DOHH2 (cell line): ENCODE results near the gene METTL16.

Experiments
- H3F3A ChIP-seq: fragments of 200-600 bp; sonication (generic), shearing (Covaris generic); 2 replicates; pipeline ENCODE4 v1.6.0; 2016; ENCODE audit warnings: antibody characterized with exemption, mild to moderate bottlenecking; ENCODE audit not compliant: control insufficient read depth, insufficient read depth
- H3K27ac ChIP-seq: fragments of 200-600 bp; sonication (generic); 2 replicates; pipeline ENCODE4 v1.5.1; 2014; ENCODE audit warnings: low read depth, mild to moderate bottlenecking, low read length, moderate library complexity
- H3K27me3 ChIP-seq: fragments of 200-600 bp; sonication (generic); 2 replicates; pipeline ENCODE4 v1.6.1; 2014; ENCODE audit warnings: mild to moderate bottlenecking, low read length, mixed read lengths; ENCODE audit not compliant: control insufficient read depth
- H3K36me3 ChIP-seq: fragments of 200-600 bp; sonication (generic); 2 replicates; pipeline ENCODE4 v1.6.1; 2014; ENCODE audit warnings: mild to moderate bottlenecking, low read length, moderate library complexity, mixed read lengths; ENCODE audit not compliant: control insufficient read depth
- H3K4me1 ChIP-seq: fragments of 200-600 bp; sonication (generic); 2 replicates; pipeline ENCODE4 v1.6.1; 2014; ENCODE audit warnings: mild to moderate bottlenecking, low read length, mixed read lengths; ENCODE audit not compliant: control insufficient read depth
- H3K4me2 ChIP-seq: fragments of 200-600 bp; sonication (generic); 2 replicates; pipeline ENCODE4 v1.6.0; 2014; ENCODE audit warnings: mild to moderate bottlenecking, low read length, moderate library complexity
- H3K4me3 ChIP-seq: fragments of 200-600 bp; sonication (generic); 2 replicates; pipeline ENCODE4 v1.5.1; 2014; ENCODE audit warnings: mild to moderate bottlenecking, low read length, mixed read lengths
- H3K79me2 ChIP-seq: fragments of 200-600 bp; sonication (generic); 2 replicates; pipeline ENCODE4 v1.6.1; 2014; ENCODE audit warnings: mild to moderate bottlenecking, low read length, mixed read lengths; ENCODE audit not compliant: control insufficient read depth
- H3K9me2 ChIP-seq: fragments of 200-600 bp; sonication (generic); replicated peaks from 2 replicates; pipeline ENCODE4 v1.6.1; 2014; ENCODE audit warnings: mild to moderate bottlenecking, low read length, mixed read lengths; ENCODE audit not compliant: control insufficient read depth
- H3K9me3 ChIP-seq: fragments of 200-600 bp; sonication (generic); 2 replicates; pipeline ENCODE4 v1.6.1; 2014; ENCODE audit warnings: antibody characterized with exemption, low read length, mixed read lengths; ENCODE audit not compliant: control insufficient read depth, insufficient read depth
- H4K20me1 ChIP-seq: fragments of 200-600 bp; sonication (generic); 2 replicates; pipeline ENCODE4 v1.6.0; 2014; ENCODE audit warnings: low read depth, mild to moderate bottlenecking, antibody characterized with exemption, low read length, moderate library complexity; ENCODE audit not compliant: control insufficient read depth, insufficient read depth
- CTCF ChIP-seq: fragments of 200-600 bp; sonication (generic); IDR thresholded peaks from one replicate; pipeline ENCODE4 v1.5.1; 2014; ENCODE audit warnings: antibody characterized with exemption, mild to moderate bottlenecking, low read depth, low read length; ENCODE audit not compliant: poor library complexity, severe bottlenecking
- EZH2phosphoT487 ChIP-seq: fragments of 200-600 bp; sonication (generic); IDR thresholded peaks from 2 replicates; pipeline ENCODE4 v1.6.1; 2017; ENCODE audit warnings: borderline replicate concordance, mild to moderate bottlenecking, antibody characterized with exemption, low read length, moderate library complexity, mixed read lengths

METTL16 gene

GRCh38 chr17:2445638-2446037 is 66.0 kb downstream of the METTL16 start:
- no peak for TF ChIP-seq EZH2phosphoT487
- TF ChIP-seq CTCF = no peak

GRCh38 chr17:2444382-2444781 is 67.3 kb downstream of the METTL16 start:
- Histone ChIP-seq H3K9me3 (no peaks in the 10 kb centered on the region), H3K27ac (no peak overlapping the region), H3K79me2 (peaks cover 8% of the 10 kb centered on the region; the same call in 1 of the 2 replicates), H3K4me1 (no peaks in the 10 kb centered on the region), H3K4me2 (no peak overlapping the region), H3F3A (no peaks in the 10 kb centered on the region), H3K36me3 (peaks cover 23% of the 10 kb centered on the region), H3K9me2 (no peaks in the 10 kb centered on the region), H3K4me3 (no peak overlapping the region), H3K27me3 (no peaks in the 10 kb centered on the region), H4K20me1 (no peaks in the 10 kb centered on the region)
- TF ChIP-seq CTCF = no peak
- TF ChIP-seq EZH2phosphoT487 = no peak

More at GRCh38 chr17:2445638-2446037, 66.0 kb downstream of the METTL16 start:
- Histone ChIP-seq H3K4me1 (peaks cover 12% of the 10 kb centered on the region), H3F3A (0 out of 2 replicates have a peak, but pooled peaks cover 2% of the 10 kb centered on the region), H3K36me3 (peaks cover 27% of the 10 kb centered on the region), H3K4me2 (no peak overlapping the region), H3K4me3 (no peak overlapping the region), H4K20me1 (no peaks in the 10 kb centered on the region), H3K9me2 (no peaks in the 10 kb centered on the region), H3K9me3 (no peaks in the 10 kb centered on the region), H3K27ac (no peak overlapping the region), H3K79me2 (peaks cover 12% of the 10 kb centered on the region; the same call in 1 of the 2 replicates), H3K27me3 (no peaks in the 10 kb centered on the region)

- Histone ChIP-seq H3F3A (no peaks in the 10 kb centered on the region), H3K9me3 (no peaks in the 10 kb centered on the region), H3K27ac (no peak overlapping the region), H3K4me3 (no peak overlapping the region), H4K20me1 (no peaks in the 10 kb centered on the region), H3K27me3 (no peaks in the 10 kb centered on the region), H3K36me3 (peaks cover 36% of the 10 kb centered on the region), H3K9me2 (no peaks in the 10 kb centered on the region), H3K4me2 (no peak overlapping the region), H3K4me1 (no peaks in the 10 kb centered on the region), H3K79me2 (0 out of 2 replicates have a peak, but pooled peaks cover 4% of the 10 kb centered on the region)
- TF ChIP-seq EZH2phosphoT487 (no peak), CTCF (no peak)
Observed at GRCh38 chr17:2442166-2442565, 69.5 kb downstream of the METTL16 start.
